Progenitor cell of endocrine pancreas (in vitro differentiated cells): ENCODE measurements around the gene GPR31. TPM values are rescaled to one million over a fixed set of nuclear protein-coding genes. Genes with fewer than 3 reads are reported as not detected.
A peak's percentile ranks its signal among the peaks of the same experiment; 100 is the strongest.
"Not testable (repeated sequence)": the region's sequence is repeated elsewhere in the genome, so short reads cannot be mapped to it uniquely, and the experiment has no call there.

ENCODE experiments used
- DNase-seq: peaks from one replicate; pipeline ENCODE4 v3.0.0; 2021; ENCODE audit warnings: low spot score; ENCODE audit not compliant: unreplicated experiment
- H3K27ac Mint-ChIP-seq: 2 replicates; pipeline ENCODE4 v1.8.0; 2021; ENCODE audit warnings: mild to moderate bottlenecking, moderate library complexity, mixed read lengths
- H3K27me3 Mint-ChIP-seq: 2 replicates; pipeline ENCODE4 v1.8.0; 2021; ENCODE audit warnings: mixed read lengths
- H3K36me3 Mint-ChIP-seq: 2 replicates; pipeline ENCODE4 v1.8.0; 2022; ENCODE audit warnings: mixed read lengths; ENCODE audit not compliant: insufficient read depth
- H3K4me1 Mint-ChIP-seq: 2 replicates; pipeline ENCODE4 v1.8.0; 2021; ENCODE audit warnings: low read depth, mixed read lengths
- H3K4me3 Mint-ChIP-seq: 2 replicates; pipeline ENCODE4 v1.8.0; 2021; ENCODE audit warnings: low read depth, mild to moderate bottlenecking, moderate library complexity, mixed read lengths
- H3K9me3 Mint-ChIP-seq: 2 replicates; pipeline ENCODE4 v1.8.0; 2021; ENCODE audit warnings: low read depth, mixed read lengths
- total RNA-seq: library from RNA; stranded (reverse); gene quantifications from 2 replicates; pipeline ENCODE4 v1.2.1, GENCODE V29; 2021
- TF ChIP-seq, protein P1 (sequence below): fragments of 200-600 bp; sonication (generic); IDR thresholded peaks from one replicate; pipeline ENCODE4 v1.5.0; 2021; ENCODE audit warnings: antibody characterized with exemption, mild to moderate bottlenecking; ENCODE audit not compliant: unreplicated experiment

GPR31 gene
- total RNA-seq, 1 donor from 2014 or later: not detected

DNA sequence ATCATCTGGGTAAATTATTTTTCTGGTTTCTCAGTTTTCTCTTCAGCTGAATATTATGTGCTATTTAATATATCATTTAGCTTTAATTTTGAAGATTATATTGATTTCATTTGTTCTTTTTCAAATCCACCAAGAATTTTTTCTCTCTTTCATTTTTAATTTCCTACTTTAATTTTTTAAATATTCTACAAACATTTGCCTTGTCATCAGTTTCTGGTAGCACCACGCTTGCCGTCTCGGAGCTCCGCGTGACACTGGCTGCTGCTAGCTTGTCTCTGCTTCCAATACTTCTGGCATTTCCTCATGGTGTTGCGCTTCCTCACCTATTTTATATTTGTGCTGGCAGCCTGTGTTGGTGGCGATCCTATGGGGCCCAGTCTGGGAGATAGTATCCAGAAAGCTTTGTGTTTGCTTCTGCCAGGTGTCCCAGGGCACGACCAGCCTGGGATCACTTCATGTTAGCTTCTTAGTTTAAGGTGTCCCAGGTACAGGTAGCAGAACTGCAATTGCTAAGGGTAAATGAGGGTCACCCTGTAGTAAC lies 33.3 kb upstream of the GPR31 start:
- not testable (repeated sequence) for H3K27me3 Mint-ChIP-seq, H3K4me1 Mint-ChIP-seq, H3K36me3 Mint-ChIP-seq, H3K9me3 Mint-ChIP-seq, DNase-seq, H3K4me3 Mint-ChIP-seq, H3K27ac Mint-ChIP-seq

DNA sequence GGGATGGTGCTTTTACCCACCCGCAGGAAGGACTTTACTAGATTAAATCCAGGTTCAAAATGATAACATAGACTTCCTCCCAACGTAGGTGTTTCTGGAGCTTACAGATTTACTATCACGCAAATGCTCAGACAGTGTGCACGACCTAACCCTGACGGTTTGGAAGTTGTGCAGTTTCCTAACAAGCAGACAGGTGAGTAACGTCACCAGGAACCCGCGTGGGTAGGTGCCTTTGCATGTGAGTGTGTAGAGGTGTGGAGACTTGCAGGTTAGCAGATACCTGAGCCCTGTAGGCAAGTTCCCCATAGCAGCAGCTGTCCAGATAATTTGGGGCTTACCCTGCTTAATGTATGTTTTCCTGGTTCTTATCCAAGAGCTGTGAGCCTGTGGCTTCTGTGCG lies 29.5 kb upstream of the GPR31 start:
- not testable (repeated sequence) for H3K4me1 Mint-ChIP-seq, H3K4me3 Mint-ChIP-seq, DNase-seq, H3K27me3 Mint-ChIP-seq, H3K36me3 Mint-ChIP-seq, H3K27ac Mint-ChIP-seq, H3K9me3 Mint-ChIP-seq

DNA sequence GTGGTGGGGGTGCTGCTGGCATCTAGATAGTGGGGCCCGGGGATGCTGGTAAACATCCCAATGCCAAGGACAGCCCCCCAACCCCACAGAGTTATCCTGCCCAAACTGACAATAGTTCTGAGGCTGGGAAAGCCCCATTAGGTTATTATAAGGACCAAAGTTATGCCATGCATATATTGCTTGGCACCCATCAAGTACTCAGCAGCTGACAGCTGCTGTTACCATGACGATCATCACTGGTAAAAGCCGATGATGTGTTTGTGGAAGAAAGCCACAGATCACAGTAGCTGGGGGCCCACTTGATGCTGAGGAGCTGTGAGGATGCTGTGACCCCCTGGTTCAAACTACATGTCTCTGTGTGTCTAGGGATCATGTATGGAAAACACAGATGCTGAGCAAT lies 27.3 kb upstream of the GPR31 start:
- not testable (repeated sequence) for DNase-seq, H3K4me3 Mint-ChIP-seq, H3K36me3 Mint-ChIP-seq, H3K4me1 Mint-ChIP-seq, H3K27ac Mint-ChIP-seq, H3K27me3 Mint-ChIP-seq, H3K9me3 Mint-ChIP-seq

DNA sequence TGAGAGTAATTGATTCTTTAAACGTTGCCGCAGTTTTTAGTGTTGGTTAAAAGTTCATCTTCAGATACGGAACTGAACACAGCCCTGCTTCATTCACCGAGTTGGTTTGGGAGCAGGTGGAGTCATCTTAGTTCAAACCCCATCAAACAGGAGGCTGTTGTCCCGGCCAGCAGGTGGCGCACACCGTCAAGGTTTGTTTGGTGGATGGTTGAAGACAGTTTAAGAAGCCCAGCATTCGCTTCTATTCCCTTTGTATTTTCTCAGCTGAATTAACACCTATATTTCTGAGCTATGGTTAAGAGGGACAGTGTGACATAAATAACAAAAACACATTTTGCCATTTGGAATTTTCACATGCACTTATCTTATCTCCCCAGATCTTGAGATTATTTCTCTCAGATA lies 25.1 kb upstream of the GPR31 start:
- not testable (repeated sequence) for H3K4me1 Mint-ChIP-seq

DNA sequence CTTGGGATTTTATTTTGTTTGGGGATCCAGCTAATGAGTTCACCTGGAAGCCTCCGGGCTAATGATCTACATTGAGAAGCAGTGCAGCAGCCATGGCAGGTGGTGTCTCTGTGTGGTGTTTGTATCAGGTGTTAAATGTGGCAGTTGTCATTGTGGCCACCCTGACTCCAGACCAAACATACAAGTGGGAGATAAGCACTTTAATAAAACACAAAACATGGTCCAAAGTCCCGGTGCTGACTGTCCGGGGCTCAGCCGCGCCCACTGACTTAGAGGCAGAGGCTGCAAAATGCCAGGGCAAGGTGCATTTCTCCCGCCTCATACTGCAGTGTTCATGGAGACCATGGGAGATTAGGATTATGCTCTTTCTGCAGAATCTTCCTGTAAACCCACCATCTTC lies 23.6 kb upstream of the GPR31 start:
- not testable (repeated sequence) for H3K4me3 Mint-ChIP-seq, DNase-seq, H3K36me3 Mint-ChIP-seq, H3K9me3 Mint-ChIP-seq, H3K27ac Mint-ChIP-seq, H3K4me1 Mint-ChIP-seq, H3K27me3 Mint-ChIP-seq

More for the DNA sequence above, 25.1 kb upstream of the GPR31 start:
- not testable (repeated sequence) for H3K36me3 Mint-ChIP-seq, H3K9me3 Mint-ChIP-seq, DNase-seq, H3K27me3 Mint-ChIP-seq, H3K4me3 Mint-ChIP-seq
- TF ChIP-seq, protein P1, sequence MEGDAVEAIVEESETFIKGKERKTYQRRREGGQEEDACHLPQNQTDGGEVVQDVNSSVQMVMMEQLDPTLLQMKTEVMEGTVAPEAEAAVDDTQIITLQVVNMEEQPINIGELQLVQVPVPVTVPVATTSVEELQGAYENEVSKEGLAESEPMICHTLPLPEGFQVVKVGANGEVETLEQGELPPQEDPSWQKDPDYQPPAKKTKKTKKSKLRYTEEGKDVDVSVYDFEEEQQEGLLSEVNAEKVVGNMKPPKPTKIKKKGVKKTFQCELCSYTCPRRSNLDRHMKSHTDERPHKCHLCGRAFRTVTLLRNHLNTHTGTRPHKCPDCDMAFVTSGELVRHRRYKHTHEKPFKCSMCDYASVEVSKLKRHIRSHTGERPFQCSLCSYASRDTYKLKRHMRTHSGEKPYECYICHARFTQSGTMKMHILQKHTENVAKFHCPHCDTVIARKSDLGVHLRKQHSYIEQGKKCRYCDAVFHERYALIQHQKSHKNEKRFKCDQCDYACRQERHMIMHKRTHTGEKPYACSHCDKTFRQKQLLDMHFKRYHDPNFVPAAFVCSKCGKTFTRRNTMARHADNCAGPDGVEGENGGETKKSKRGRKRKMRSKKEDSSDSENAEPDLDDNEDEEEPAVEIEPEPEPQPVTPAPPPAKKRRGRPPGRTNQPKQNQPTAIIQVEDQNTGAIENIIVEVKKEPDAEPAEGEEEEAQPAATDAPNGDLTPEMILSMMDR: peak; percentile 36
- H3K27ac Mint-ChIP-seq: peak overlapping the region; percentile 16

DNA sequence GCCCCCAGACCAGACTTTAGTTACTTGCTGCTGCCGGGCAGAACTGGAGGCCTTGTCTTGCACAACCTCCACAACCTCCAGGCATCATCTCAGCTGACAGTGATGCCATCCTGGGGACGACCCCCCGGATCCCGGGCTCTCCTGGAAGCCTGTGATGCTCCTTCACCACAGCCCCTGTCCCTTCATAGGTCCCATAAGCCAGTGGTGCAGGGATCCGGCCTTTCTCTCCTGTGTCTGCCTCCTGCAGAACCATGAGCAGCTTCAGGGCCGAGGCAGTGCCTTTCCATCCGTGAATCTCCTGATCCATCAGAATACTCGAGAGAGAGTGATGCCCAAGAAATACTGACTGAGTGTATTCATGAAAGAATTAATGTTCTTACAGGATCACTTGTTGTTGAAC lies 22.3 kb upstream of the GPR31 start:
- not testable (repeated sequence) for H3K27me3 Mint-ChIP-seq, H3K27ac Mint-ChIP-seq, H3K4me3 Mint-ChIP-seq, DNase-seq, H3K9me3 Mint-ChIP-seq, H3K36me3 Mint-ChIP-seq, H3K4me1 Mint-ChIP-seq

DNA sequence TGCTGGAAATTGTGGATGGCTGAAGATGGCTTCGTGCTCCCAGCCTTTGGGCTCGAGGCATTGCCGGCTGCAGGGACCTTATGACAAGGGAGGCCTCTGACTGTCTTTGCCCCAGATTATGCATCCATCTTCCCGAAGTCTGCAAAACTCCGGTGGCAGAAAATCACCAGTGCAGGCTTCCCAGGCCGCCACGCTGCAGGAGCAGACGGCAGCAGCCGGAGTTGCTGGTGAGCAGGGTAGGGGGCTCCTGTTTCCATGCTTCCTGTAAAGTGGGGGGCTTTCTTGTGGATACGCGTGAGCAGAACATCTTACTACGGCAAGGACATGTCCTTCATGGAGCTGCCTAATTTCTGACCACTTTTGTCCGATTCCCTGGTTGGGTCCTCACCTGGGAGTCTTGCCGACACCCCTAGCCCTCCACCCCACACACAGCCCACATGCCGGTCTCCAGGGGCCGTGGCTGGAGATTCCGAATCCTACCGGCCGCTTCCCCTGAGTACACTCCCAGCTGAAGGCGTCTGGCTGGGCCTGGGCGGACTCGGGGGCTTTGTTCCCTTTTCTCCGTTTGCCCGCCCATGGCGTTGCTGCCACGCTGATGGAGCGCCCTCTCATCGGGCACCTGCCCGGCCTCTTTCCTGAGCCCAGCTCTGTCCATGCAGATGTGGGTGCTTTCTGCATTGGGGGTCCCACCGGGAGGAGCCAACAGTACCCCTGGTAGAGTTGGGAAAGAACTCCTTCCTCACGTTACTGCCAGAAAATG lies 21.3 kb upstream of the GPR31 start:
- H3K9me3 Mint-ChIP-seq, H3K36me3 Mint-ChIP-seq, H3K27me3 Mint-ChIP-seq, H3K4me1 Mint-ChIP-seq, DNase-seq, H3K27ac Mint-ChIP-seq, H3K4me3 Mint-ChIP-seq: not testable (repeated sequence)

DNA sequence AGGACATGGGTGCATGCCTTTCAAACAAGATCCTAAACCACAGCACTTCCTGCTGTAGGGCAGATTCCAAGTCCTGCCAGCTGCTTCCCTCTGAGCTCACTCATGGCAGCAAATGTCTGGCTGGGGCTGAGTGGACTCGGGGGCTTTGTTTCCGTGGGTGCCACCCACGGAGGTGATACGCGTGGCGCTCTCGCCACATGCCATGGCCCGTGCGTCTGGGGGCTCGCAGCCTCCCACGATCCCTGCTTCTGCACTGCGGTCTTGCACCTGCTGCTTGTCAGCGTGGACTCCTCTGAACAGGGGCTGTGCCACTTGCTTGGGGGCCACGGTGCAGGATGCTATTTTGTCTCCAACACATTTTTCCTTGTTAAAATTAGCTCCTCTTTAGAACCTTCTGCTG lies 19.5 kb upstream of the GPR31 start:
- DNase-seq, H3K27ac Mint-ChIP-seq, H3K36me3 Mint-ChIP-seq, H3K27me3 Mint-ChIP-seq, H3K9me3 Mint-ChIP-seq, H3K4me3 Mint-ChIP-seq, H3K4me1 Mint-ChIP-seq: not testable (repeated sequence)

DNA sequence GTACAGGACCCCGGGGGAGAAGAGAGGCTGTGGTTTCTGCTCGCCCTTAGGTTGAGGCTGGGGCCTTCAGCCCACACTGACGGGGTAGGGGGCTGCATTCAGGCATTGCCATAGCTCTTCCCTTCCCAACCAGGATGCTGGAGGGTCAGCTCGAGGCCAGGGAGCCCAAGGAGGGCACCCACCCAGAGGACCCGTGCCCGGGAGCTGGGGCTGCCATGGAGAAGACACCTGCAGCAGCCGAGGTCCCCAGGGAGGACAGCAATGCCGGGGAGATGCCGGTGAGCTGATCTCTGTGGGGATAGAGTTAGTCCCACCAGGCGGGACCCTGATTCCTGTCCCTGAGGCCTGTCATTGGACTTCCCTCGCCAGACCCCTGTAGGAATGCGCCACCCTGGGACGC lies 14.2 kb upstream of the GPR31 start:
- not testable (repeated sequence) for H3K9me3 Mint-ChIP-seq, H3K36me3 Mint-ChIP-seq, H3K4me3 Mint-ChIP-seq, DNase-seq, H3K27me3 Mint-ChIP-seq, H3K4me1 Mint-ChIP-seq, H3K27ac Mint-ChIP-seq

DNA sequence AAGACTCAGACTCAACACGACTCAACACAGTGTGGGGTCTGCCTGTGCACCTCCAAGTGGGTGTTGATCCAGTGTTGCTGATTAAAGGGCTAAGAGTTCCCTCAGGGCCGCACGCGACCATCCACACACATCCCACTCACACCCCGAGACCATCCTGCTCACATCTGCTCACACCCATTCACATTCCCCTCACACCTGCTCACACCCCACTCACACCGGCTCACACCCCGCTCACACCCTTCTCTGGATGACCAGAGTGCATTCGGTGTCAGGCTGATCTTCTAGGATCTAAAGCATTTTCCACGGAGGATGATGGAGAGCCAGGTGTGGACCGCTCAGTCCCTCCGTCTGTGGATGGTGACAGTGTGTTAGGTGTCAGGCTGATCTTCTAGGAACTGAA lies 13.5 kb upstream of the GPR31 start:
- not testable (repeated sequence) for H3K27me3 Mint-ChIP-seq, H3K4me1 Mint-ChIP-seq, H3K27ac Mint-ChIP-seq, H3K4me3 Mint-ChIP-seq, H3K36me3 Mint-ChIP-seq, H3K9me3 Mint-ChIP-seq, DNase-seq

DNA sequence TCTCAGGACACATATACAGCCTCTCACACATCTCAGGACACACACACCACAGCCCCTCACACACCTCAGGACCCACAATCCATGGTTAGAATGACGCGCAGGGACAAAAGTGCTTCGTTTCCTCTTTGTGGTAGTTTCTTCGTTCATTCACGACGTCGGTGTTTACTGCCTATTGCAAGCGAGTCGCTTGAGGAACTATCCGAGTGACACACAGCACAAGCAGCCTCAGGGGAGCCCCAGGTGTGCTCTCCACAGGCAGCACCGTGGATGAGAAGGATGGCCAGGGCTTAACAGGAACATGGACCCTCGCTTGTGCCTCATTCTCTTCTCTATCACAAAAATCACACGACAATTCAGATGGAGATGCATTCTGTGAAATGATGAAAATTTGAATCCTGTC lies 12.1 kb upstream of the GPR31 start:
- not testable (repeated sequence) for H3K27ac Mint-ChIP-seq, H3K27me3 Mint-ChIP-seq, H3K4me3 Mint-ChIP-seq, H3K9me3 Mint-ChIP-seq, H3K4me1 Mint-ChIP-seq, H3K36me3 Mint-ChIP-seq, DNase-seq

DNA sequence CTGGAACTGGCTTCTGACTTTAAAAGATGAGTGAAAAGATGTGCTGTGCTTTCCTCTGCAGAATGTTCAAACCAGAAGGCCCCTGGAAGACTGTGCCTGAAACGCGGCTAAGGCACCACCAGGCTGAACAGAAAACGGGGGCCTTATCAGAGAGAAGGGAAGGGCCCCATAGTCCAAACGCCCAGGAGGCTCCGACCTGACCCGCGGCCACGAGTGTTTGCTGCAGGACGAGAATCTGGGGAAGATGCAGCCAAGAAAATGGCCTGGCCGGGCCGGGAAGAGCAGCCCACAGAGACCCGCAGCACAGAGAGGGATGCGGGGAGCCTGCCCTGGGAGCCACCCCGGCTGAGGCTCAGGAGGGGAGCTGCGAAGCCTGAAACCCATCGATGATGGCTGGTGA lies 10.5 kb upstream of the GPR31 start:
- H3K4me3 Mint-ChIP-seq, H3K4me1 Mint-ChIP-seq, H3K36me3 Mint-ChIP-seq, DNase-seq, H3K27me3 Mint-ChIP-seq, H3K27ac Mint-ChIP-seq, H3K9me3 Mint-ChIP-seq: not testable (repeated sequence)

DNA sequence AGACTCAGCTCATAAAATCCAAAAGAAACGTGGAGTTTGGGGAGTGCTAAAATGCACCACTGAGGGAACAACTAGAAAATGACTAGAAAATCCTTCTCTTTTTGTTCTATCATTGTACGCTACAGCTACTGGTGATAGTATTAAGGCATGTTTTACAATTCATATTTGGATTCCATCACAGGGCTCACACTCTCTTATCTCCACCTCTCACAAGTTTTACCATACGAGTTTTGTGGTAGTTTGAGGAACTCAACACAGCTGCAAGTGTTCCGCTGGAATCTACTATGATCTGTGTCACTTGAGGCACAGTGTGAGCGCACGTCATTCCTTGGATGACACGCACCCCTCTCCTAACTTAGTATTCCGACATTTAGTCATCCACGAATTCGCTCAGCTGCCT lies 9.9 kb upstream of the GPR31 start:
- not testable (repeated sequence) for H3K4me1 Mint-ChIP-seq, H3K27ac Mint-ChIP-seq, H3K36me3 Mint-ChIP-seq, DNase-seq, H3K27me3 Mint-ChIP-seq, H3K4me3 Mint-ChIP-seq, H3K9me3 Mint-ChIP-seq
